ENCODE results near the gene ATP13A3.

ATP13A3 gene

DNA sequence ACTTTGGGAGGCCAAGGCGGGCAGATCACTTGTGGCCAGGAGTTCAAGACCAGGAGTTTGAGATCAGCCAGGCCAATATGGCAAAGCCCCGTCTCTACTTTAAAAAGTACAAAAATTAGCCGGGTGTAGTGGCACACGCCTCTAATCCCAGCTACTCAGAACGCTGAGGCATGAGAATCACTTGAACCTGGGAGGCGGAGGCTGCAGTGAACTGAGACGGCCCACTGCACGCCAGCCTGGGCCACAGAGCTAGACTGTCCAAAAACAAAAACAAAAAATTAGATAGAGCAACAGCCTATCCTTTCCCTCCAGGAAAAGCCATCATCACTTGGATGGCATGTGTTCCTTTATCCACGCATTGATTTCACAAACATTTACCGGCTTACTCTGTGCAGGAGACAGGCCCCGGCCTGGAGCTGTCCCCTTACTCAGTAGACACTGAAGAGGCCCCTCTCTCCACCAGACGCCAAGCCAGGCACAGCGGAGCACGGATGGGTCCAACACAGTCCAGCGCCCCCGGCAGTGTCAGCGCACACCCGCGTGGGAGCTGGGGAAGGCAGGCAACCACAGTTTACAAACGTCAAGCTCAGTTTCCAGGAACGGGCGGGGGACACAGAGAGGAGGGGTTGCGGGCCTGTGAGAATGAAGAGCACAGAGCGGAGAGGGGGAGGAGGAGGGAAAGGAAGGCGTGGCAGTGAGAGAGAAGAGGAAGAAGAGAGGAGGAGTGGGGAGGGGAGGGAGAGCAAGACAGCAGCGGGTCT, 90.8 kb downstream of the ATP13A3 start:
- DNase-seq (ENCODE audit: low spot score) = peak; percentile 56

DNA sequence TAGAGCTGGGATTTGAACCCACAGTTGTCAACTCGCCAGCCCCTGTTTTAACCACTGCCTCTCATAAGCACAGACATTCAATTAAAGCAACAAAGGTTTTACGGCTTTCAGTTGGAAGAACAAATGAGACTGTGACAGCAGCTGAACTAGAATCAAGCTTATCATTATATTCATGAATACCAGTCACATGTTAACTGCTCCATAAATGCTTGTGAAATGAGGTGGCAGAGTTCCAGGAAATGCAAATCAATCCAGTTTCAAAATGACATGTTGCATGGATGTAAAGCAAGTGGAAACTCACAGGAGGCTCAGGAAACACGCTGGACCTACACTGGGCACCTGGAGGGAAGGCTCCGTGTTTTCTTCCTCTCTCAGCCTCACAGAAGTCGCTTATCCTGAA, 91.6 kb downstream of the ATP13A3 start:
- DNase-seq (ENCODE audit: low spot score) = no peak

DNA sequence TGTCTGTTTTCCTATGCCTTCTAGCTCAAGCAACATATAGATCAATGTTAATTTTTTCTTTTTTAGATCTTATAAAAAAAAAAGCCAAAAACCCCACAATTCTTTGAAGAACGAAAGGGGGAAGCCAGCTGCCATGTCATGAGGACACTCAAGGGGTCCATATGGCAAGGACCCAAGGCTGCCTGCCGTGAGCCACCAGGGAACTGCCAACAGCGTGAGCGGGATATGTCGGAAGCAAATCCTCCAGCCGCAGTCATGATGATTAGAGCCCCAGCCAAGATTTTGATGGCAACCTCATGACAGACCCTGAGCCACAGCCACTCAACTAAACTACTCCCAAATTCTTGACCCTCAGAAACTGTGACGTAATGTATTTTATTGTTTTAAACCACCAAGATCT, 94.2 kb downstream of the ATP13A3 start:
- DNase-seq (ENCODE audit: low spot score) = no peak

DNA sequence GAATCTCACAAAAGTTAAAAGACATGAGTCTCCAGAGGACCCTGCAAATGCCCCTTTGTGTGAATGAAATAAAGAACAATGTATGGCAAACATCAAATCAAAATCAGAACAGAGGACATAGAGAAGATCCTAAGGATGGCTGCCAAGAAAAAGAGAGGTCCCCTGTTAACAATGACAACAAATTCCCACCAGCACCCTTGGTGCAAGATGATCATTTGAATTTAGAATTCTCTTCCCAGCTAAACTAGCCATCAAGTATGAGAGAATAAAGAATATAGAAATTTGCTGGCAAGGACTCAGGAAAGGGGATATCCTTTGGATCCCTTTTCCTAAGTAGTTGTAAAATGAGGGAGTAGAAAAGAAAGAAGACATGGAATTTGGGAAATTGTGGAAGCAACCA, 96.0 kb downstream of the ATP13A3 start:
- no peak for DNase-seq (ENCODE audit: low spot score)

DNA sequence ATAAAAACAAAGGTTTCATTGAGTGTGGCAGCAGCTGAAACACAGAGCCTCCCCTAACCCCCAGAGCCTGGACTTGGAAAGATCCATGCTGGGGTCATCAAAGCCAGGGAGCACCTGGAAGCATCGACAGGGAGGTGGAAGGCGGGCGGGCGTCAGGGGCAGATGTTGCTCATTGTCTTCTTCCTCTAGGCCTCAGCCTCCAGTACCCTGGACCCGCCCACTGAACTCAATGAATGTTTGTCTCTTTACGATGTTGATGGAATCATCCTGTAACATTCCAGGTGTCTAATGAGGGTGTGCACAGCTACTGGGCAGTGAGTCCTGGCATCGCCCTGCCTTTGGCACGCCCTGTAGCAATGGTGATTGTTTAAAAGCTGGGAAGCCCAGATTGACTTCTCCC, 97.5 kb downstream of the ATP13A3 start:
- DNase-seq (ENCODE audit: low spot score) = no peak

DNA sequence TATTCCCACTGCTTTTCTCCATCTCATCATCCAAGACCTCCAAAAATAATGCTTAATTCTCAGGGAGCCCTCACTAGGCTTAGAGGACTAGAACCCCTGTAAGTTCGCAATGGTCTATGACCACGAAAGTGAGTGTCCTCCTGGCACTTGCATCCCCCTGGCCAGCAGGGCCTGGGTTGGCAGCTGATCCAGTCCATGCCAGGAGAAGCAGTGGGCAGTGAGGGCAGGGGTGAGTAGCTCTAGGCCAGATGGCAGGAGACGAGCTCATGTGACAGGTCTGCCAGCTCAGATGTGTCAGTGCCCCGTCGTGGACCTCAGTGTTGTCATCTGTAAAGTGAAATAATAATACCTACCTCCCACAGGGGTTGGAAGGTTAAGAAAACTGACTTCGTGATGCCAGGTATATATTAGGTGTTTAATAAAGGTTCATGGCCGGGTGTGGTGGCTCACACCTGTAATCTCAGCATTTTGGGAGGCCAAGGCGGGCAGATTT, 98.8 kb downstream of the ATP13A3 start:
- DNase-seq (ENCODE audit: low spot score) = no peak

DNA sequence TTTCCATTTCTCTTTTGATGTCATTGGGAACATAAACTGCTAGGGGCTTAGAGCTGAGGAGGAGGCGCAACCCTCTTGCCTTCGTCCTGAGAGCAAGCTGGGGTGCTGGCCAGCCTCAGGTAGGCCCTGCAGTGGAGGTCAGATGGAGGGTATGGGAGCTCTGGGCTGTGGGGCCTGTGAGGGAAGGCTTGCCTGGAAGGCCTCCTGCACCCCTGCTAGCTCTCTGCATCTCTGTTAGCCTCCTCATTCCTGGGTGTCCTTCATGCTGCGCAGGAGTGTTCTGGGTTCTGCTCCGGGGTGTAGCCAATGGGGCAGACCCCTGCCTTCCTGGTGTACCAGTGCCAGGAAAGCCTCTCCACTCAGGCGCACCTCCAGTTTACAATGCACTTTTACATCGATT, 99.5 kb downstream of the ATP13A3 start:
- DNase-seq (ENCODE audit: low spot score) = no peak

DNA sequence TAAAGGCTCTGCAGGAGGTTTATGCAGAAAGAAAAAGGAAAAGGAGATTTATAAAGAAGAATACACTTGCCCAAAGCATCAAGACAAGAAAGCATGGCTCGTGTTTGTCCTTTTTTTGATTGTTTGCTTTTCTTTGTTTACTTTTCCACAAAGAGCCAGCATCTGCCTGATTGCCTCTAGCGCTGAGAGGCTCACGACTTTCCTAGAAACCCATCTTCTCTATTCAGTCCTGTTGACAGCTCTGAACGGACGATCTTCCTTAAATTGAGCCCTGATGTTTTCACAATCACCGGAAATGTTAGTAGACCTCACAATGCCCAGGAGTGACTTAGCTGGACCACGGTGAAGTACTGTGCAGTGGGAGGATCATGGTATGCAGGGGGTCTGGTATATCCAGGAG, 100.2 kb downstream of the ATP13A3 start:
- no peak for DNase-seq (ENCODE audit: low spot score)

DNA sequence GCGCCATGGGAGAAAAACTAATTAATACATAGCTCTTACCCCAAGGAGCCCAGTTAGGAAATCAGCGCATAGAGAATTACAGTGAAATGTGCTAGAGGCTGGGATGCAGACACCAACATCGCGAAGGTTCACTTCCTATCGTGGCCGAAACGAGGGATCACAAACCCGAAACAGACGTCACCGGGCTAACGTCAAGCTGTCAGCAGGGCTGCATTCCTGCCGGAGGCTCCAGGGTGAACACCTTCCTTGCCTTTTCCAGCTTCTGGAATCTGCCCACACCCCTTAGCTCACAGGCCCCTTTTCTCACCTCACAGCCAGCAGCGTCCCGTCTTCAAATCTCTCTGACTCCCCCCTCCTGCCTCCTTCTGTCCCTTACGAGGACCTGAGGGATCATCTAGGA, 100.7 kb downstream of the ATP13A3 start:
- no peak for DNase-seq (ENCODE audit: low spot score)

DNA sequence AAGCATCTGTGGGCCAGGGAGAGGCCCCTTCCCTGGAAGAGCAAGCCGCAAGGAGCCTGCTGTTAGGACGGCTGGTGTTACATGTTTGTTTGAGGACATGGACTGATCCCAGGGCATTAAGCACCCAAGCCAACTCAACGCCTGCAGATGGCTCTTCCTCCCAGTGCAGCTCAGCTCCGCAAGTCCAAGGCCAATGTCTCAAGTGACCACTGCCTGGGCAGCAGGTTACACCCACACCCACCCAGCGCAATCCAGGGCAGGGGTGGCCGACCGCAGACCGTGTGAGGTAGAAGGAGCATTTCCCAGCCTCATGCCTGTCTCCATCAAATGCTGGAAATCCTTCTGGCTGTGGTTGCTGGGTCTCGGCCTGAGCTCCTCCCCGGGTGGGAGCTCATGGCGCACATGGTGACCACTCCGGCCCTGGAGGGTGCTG, 102.2 kb downstream of the ATP13A3 start:
- no peak for DNase-seq (ENCODE audit: low spot score)

DNA sequence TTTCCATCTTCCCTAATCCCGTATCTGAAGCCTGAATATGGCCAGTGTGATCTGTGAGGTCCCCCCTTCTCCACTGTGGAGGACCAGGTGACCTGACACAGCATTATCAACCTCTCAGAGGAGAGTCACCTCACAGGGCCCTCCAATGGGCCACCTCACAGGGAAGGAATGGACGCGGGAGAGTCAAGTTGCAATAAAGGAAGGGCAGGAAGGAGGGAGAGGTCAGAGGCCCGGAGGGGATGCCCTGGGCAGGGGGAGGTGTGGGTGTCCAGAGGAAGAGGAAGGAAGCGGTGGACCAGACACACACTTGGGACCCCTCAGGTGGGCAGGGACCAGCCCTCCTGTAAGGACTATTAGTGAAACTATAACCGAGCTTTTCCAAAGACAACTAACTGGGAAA, 102.6 kb downstream of the ATP13A3 start:
- no peak for DNase-seq (ENCODE audit: low spot score)

DNA sequence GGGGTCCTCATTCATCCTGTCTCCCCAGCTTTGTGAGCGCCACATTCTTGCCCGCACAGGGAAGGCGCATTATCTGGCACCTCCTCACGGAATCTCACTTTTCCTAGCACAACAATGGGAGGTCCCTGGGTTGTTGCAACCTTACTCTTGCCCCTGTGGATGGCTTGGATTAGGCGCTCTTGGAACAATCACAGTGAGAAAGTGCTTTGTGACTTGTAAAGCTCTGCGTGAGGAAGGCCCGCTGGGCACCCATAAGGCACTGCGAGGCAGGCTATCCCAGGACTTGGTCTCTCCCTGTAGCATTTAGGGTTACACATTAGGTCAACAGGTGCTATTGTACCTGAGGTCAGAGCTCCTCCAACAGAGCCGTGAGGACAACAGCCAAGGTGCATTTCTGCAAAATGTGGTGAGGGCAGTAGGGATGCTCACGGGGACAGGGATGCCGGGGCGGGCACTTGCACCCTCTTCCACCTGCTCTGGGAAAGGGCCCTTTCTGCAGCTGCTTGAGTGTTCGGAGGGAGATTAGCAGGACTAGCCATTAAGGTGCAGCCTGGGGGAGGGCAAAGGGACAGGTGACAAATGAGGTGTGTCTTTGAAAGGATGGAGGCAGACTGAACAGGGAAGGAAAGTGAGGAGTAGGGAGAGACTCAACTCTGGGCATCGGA, 103.4 kb downstream of the ATP13A3 start:
- no peak for DNase-seq (ENCODE audit: low spot score)

DNA sequence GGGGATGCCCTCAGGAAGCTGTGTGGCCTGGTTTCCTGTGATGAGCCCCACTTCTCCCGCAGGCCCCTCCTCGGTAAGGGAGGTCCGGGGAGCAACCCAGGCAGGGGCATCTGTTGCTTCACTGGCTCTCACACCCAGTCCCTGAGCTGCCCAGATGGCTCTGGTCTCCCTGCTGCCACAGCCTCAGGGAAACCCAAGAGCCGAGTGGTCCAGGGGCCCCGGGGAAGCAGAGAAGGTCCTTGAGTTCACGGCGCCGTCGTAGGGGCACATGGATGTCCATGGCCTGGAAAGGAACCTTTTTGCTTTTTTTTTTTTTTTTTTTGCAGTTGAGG, 103.9 kb downstream of the ATP13A3 start:
- DNase-seq (ENCODE audit: low spot score) = no peak

DNA sequence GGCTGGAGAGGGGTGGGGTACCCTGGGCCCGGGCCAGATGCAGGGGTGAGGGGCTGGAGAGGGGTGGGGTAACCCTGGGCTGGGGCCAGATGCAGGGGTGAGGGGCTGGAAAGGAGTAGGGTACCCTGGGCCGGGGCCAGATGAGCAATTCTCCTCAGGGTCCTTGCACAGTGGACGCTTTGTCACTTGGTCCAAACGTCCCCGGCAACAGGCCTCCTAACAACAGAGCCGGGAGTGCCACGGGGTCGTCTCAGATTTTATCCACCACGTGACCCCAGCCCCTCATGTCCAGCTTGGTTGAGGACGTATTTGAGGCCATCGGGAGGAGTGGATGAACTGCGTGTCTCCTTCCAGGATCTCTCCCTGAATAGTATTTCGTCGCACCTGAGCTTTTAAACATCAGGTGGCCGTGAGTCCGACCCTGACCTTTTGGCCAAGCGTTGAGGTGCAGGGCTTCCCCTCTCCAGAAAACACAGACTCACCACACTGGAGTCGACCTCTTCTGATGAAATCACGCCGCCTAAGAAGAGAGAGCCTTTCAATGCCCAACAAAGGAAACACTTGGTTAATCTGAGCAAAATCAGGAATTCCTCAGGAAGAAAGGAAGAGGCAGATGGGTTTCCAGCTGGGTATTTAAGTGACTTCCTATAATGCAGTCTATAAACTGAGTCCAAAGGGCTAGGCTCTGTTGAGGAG, 104.5 kb downstream of the ATP13A3 start:
- DNase-seq (ENCODE audit: low spot score) = no peak

DNA sequence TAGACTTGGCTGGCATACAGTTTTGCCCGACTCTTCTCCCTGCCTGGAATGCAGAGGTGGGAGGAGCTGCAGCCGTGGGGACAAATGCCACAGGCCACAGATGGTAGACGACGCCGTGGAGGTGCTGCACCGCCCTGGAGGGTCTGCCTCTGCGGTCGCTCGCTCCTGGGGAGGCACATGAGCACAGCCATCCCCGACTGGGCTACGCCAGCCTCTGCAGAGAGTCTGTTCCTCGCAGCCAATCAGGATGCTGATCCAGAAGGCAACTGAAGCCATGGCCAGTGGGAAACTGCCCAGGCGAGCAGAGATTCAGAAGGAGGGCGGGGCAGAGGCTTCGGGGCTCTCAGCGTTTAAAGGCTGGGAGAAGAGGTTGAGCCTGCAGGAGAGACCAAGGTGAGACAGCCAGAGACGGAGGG, 105.3 kb downstream of the ATP13A3 start:
- peak; percentile 76 for DNase-seq (ENCODE audit: low spot score)

DNA sequence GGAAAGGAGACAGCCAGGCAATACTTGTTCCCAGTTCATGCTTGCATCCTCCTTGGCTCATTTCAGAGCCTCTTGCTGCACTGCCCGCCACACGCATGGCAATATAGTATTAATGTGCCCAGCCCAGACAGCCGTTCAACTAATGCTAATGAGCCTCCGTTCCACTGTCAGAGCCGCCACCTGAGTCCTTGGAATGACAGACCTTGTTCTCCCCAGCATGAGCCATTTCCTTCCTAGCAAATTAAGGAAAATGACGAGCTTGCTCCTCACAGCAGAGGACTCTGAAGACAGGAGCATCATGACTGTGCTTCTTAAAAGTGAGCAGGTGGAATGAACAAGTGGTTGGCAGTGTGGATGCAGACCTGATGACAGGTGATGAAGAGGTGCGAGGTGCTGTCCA, 106.5 kb downstream of the ATP13A3 start:
- no peak for DNase-seq (ENCODE audit: low spot score)

DNA sequence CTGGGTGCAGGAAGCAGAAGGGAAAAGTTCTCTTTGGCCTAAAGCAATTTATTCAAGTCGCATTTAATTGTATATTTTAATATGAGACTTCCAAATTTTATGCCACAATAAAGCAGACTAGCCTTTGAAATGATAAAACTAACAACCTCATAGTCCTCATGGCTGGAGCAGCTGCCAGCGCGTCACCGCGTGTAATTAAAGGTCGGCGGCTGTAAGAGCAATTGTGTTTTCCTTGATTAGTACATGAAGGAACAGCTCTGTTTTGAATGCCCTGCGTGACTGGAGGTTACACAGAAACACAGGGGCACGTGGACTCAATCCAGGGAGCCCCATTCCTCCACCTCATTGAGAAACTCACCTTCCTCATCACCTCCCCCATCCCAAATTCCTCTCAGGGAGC, 107.2 kb downstream of the ATP13A3 start:
- no peak for DNase-seq (ENCODE audit: low spot score)

DNA sequence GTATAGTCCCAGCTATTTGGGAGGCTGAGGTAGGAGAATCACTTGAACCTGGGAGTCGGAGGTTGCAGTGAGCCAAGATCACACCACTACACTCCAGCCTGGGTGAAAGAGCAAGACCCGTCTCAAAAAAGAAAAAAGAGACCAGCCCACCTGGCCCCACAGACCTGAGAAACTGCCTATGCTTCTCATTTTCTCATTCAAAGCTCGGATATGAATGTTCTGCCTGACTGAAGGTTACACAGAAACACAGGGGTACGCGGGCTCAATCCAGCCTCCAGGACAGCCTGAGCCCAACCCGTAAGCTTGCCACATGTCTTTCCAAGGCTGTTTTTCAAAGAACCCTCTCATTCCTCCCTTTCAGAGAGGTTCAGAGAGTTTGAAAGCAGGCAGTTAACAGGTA, 107.6 kb downstream of the ATP13A3 start:
- no peak for DNase-seq (ENCODE audit: low spot score)

DNA sequence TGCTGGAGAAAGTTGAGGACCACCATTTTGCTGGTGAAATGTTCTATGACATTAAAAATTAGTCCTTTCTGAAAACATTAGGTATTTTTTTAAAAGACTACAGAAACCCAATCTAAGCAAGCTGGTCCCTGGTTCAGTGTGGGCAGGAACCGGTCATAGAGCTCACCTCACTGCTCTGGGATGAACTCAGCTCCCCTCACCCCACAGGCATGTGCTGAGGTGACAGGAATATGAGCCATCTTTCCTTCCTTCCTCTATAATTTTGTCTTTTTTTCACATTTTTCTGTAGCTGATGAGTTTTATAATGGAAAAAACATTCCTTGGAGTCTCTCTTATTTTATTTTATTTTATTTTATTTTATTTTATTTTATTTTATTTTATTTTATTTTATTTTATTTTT, 109.1 kb downstream of the ATP13A3 start:
- no peak for DNase-seq (ENCODE audit: low spot score)

DNA sequence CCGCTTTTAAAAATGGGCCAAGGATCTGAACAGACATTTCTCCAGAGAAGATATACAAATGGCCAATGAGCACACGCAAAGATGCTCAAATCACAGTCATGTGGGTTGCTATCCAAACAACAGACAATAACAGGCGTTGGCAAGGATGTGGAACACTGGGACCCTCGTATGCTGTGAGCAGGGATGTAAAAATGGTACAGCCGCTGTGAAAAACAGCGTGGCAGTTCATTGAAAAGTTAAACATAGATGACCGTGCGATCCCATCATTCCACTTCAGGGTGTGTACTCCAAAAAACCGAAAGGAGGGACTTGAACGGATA, 110.6 kb downstream of the ATP13A3 start:
- DNase-seq (ENCODE audit: low spot score) = no peak

DNA sequence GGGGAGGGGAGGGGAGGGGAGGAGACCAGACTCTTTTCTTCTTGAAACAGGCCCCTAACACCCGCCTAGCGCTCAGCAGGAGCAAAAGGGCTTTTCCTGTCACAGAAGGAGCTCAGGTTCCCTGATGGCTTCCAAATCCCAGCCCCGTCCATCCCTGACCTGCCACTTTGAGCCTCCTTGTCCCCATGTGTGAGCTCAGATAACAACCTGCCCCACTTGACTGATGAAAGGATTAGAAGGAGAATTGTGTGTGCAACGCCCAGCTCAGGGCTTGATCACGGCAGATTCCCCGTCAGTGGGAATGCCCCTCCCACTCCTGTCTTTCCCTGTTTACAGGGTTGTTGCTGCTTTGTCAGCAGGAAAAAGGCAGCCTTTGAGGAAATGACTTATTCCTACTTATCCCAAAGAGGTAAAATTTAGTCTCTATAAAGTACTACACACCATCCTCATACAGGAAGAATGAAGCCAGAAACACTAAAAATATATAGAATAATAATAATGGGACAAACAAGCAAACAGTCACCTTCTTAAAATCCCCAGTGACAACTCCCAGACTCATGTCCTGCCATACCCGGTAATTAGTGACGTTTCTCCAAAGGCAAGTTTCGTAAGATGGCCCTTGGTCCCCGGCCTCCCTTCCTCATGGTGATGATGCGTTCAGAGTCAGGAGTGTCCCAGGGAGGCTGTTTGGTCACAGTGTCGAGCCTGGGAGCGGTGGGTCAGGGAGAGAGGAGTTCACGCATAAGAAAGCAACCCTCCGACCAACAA, 111.1 kb downstream of the ATP13A3 start:
- DNase-seq (ENCODE audit: low spot score) = no peak

DNA sequence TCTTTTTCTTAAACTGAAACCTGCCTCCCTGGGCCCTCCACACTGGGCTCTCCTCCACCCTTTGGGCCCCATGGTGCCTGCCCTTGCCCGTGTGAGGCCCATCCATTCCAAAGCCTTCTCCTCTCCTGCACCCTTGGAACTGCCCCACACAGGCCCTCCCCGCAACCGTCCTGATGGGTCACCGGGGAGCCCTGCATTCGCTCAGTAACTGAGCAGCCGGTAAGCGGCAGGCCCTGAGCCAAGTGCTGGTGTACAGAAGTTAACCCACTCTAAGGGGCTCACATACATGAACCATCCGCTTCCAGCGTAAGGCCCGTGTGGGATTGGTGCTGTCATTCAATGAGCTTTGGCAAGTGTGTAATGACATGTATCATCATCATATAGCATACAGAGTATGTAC, 111.9 kb downstream of the ATP13A3 start:
- no peak for DNase-seq (ENCODE audit: low spot score)
